GM12864 (cell line): ENCODE results near the gene BTBD8.
"Not testable (repeated sequence)": the region's sequence is repeated elsewhere in the genome, so short reads cannot be mapped to it uniquely, and the experiment has no call there.

Experiments
- DNase-seq: peaks from one replicate; pipeline ENCODE4 v3.0.0-alpha.2; 2011; ENCODE audit warnings: low read depth
- H3K4me3 ChIP-seq: 2 replicates; pipeline ENCODE4 v1.5.1; 2011; ENCODE audit warnings: mild to moderate bottlenecking, low read depth, low read length, control low read depth
- TF ChIP-seq, protein P1 (sequence below): IDR thresholded peaks from 2 replicates; pipeline ENCODE4 v1.5.1; 2011; ENCODE audit warnings: low read depth, mild to moderate bottlenecking, moderate library complexity, low read length, control low read depth, inconsistent platforms; ENCODE audit errors: missing control alignments

BTBD8 gene

DNA sequence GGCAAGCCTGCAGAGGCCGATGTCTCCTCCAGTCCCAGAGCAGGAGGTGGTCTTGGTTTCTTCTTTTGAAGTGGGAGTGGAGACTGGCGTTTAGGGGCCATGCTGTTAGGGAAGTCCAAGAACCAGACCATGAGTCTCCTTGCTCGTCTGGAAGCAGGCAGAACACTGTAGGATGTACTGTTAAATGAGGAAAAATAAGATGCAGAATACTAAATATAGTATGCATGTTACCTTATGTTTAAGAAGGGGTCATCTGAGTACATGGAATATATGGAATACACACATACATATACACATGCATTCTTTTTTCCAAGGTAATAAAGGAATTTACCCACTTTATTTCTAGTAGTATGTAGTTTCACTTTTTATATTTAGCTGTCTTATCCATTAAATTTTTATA is 4.8 kb upstream of the BTBD8 start, which contains the start of gene SETSIP:
TSS of gene SETSIP (minus strand) at position 101 of the 400 bp plus-strand sequence. CDS start at position 101, 0 bp downstream.
- TF ChIP-seq, protein P1, sequence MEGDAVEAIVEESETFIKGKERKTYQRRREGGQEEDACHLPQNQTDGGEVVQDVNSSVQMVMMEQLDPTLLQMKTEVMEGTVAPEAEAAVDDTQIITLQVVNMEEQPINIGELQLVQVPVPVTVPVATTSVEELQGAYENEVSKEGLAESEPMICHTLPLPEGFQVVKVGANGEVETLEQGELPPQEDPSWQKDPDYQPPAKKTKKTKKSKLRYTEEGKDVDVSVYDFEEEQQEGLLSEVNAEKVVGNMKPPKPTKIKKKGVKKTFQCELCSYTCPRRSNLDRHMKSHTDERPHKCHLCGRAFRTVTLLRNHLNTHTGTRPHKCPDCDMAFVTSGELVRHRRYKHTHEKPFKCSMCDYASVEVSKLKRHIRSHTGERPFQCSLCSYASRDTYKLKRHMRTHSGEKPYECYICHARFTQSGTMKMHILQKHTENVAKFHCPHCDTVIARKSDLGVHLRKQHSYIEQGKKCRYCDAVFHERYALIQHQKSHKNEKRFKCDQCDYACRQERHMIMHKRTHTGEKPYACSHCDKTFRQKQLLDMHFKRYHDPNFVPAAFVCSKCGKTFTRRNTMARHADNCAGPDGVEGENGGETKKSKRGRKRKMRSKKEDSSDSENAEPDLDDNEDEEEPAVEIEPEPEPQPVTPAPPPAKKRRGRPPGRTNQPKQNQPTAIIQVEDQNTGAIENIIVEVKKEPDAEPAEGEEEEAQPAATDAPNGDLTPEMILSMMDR, result no peak
- DNase-seq, result no peak
- no peak within 1 kb of the TSS for H3K4me3 ChIP-seq

DNA sequence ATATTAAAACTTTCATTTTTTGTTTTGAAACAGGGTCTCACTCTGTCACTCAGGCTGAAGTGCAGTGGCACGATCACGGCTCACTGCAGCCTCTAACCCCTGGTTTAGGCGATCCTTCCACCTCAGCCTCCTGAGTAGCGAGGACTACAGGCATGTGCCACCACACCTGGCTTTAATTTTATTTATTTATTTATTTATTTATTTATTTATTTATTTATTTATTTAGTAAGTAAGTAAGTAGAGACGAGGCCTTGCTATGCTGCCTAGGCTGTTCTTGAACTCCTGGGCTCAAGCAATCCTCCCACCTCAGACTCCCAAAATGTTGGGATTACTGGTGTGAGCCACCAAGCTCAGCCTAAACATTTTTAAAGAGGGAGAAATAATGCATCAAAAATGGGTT is 3.8 kb upstream of the BTBD8 start:
- no peak overlapping the region for H3K4me3 ChIP-seq
- TF ChIP-seq, protein P1, result no peak
- DNase-seq, result no peak

GRCh38 chr1:92078077-92078476 is 2.1 kb upstream of the BTBD8 start:
- DNase-seq, H3K4me3 ChIP-seq: not testable (repeated sequence)

DNA sequence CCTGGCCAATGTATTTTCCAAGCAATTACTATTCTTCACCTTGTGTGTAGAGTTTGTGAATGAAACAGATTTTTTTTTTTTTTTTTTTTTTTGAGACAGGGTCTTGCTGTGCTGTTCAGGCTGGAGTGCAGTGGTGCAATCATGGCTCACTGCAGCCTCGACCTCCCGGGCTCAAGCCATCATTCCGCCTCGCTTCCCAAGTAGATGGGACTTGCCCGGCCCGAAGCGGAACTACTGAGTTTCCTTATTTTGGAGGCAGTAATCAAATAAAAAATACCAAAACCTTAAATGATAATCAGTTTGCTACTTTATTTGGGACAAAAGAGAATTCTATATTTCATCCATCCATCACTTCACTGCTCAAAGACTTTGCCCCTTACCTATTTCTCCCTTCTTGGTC is 704 bp upstream of the BTBD8 start:
- DNase-seq, result no peak
- no peak overlapping the region for H3K4me3 ChIP-seq
- TF ChIP-seq, protein P1, result no peak

DNA sequence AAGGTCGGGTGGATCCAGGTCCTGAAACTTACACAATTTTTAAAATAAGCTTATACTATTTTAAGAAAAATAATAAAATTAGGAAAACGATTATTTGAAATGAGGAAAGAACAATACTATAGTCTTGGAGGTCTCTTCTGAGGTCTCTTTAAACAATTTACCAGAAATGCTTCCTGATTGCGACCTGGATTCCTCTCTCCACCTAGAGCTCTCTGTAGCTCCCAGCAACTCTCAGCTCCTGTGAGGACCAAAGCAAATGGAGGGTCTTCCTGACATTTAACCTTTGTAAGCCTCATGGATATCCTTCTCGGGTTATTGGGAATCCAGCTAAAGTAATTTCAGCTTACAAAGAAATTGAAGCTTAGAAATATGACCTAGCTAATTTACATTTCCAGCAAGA is 886 bp downstream of the BTBD8 start:
- no peak for DNase-seq
- peak overlapping the region; percentile 59; the same call in 1 of the 2 replicates for H3K4me3 ChIP-seq
- TF ChIP-seq, protein P1, result no peak

DNA sequence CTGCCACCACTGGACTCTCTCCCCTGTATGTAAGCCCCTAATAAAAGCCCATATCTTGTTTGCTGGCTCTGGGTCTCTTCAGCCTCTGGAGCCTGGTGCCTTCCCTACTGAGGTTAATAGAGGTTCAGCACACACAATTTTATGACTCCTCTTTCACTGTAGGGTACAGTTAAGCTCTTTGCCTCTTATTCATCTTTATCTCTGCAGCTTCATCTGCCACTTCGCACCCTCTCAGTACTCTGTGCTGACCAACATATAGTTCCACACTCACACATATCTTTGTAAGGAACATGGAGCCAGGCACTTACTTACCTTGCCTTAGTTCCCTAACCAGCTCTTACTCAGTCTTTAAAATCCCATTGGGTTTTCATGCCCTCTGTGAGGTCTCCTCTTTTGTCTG is 4.5 kb downstream of the BTBD8 start:
- no peak for DNase-seq
- H3K4me3 ChIP-seq, result no peak overlapping the region
- TF ChIP-seq, protein P1, result no peak

- no peak overlapping the region for H3K4me3 ChIP-seq
- no peak for DNase-seq
- TF ChIP-seq, protein P1, result no peak
Measured at GRCh38 chr1:92085727-92086126, 5.6 kb downstream of the BTBD8 start.

- no peak overlapping the region for H3K4me3 ChIP-seq
- TF ChIP-seq, protein P1, result no peak
- DNase-seq, result no peak
Measured at GRCh38 chr1:92087542-92087941, 7.4 kb downstream of the BTBD8 start.
